GM12874 (cell line): ENCODE results near the gene RAI14.

Experiments
- TF ChIP-seq, protein P1 (sequence below): IDR thresholded peaks from 2 replicates; pipeline ENCODE4 v1.5.1; 2011; ENCODE audit warnings: low read depth, mild to moderate bottlenecking, control low read depth, low read length, moderate library complexity; ENCODE audit not compliant: insufficient read depth

Gene RAI14

DNA sequence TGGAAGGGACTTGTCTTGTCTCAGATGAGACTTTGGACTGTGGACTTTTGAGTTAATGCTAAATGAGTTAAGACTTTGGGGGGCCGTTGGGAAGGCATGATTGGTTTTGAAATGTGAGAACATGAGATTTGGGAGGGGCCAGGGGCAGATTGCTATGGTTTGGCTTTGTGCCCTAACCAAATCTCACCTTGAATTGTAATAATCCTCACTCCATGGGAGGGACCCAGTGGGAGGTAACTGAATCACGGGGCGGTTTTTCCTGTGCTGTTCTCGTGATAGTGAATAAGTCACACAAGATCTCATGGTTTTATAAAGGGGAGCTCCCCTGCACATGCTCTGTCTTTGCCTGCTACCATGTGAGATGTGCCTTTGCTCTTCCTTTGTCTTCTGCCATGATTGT lies 72.1 kb downstream of the RAI14 start:
- TF ChIP-seq, protein P1, sequence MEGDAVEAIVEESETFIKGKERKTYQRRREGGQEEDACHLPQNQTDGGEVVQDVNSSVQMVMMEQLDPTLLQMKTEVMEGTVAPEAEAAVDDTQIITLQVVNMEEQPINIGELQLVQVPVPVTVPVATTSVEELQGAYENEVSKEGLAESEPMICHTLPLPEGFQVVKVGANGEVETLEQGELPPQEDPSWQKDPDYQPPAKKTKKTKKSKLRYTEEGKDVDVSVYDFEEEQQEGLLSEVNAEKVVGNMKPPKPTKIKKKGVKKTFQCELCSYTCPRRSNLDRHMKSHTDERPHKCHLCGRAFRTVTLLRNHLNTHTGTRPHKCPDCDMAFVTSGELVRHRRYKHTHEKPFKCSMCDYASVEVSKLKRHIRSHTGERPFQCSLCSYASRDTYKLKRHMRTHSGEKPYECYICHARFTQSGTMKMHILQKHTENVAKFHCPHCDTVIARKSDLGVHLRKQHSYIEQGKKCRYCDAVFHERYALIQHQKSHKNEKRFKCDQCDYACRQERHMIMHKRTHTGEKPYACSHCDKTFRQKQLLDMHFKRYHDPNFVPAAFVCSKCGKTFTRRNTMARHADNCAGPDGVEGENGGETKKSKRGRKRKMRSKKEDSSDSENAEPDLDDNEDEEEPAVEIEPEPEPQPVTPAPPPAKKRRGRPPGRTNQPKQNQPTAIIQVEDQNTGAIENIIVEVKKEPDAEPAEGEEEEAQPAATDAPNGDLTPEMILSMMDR: no peak

DNA sequence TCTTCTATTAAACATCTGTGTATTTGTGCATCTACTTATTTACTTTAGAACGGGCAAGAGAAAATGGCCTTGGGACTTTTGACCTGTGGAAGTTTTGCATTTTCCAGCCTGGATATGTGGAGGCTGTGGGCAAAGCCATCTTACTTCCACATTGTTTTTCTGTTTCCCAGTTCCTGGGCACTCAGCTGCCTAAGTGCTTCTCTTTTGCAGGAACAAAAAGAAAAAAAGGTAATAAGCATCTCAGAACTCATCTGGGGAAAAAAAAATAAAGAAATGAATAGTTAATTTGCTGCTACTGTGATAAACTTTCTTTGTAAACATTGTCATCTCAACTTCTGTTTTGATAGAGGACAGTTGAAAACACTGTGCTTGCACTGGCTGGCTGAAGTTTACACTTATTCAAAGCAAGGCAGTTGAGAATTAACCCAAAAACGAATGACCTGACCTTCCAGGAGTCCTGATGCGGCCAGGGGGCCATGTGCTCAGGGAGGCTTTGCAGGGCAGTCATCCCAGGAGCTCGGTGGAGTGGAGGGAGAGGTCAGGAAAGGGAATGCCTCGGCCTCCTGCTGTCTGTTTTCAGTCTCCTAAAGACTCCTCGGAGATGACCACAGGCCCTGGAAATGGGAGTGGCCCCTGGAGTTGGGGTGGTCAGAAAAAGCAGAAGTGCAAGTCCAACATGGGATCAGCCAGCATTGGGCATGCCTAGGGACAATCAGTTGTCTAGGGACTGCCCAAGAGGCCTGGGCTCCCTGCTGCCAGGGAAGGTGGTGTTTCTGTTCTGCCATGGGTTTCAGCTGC lies 75.5 kb downstream of the RAI14 start:
- TF ChIP-seq, protein P1: no peak

DNA sequence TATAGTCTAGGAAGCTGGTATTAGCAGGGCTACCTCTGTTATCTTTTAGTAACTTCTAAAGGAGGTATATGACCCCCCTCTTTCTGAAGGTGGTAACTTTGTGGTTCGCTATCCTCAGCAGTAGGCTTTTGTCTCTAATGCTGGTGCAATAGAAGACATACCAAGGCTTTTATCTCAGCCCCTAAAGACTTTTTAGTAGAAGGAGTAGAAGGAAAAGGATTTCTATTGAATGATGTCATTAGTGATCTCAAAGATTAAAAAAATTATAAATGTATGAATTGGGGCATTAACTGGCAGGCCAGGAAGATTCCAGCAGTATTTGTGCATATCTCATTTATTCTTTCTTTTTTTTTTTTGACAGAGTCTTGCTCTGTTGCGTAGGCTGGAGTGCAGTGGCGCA lies 78.2 kb downstream of the RAI14 start:
- TF ChIP-seq, protein P1: no peak

DNA sequence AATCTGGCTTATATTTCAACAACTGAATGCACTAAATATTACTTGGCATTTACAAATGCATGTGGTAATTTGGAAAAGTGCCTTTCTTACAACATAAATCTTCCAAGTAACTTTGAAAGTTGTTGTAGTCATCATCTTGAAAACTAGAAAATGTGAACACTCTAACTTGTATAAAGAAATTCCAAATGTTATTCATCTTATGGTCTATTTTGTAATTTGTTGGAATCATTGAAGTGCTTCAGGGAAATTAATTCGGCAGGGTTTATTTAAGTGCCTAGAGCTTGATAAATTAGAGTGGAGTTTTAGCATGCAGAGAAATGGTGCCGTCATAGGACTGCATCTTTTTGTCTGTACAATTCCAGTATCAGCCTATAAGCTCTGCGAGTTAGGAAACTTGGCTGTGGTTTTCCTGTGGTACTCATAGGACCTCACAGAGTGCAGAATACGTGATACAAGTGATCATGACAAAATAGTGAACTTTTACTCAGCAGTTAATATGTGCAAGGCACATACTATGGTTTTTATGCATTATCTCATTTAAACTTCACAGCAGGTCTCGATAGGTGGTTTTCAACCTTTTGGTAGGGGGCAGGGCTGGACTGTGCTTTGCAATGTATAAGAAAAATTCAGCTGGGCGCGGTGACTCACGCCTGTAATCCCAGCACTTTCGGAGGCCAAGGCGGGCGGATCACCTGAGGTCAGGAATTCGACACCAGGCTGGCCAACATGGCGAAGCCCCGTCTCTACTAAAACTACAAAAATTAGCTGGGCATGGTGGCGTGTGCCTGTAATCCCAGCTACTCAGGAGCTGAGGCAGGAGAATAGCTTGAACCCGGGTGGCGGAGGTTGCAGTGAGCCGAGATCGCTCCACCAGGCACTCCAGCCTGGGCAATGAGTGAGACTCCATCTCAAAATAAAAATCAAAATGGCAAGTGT lies 79.6 kb downstream of the RAI14 start:
- TF ChIP-seq, protein P1: no peak

DNA sequence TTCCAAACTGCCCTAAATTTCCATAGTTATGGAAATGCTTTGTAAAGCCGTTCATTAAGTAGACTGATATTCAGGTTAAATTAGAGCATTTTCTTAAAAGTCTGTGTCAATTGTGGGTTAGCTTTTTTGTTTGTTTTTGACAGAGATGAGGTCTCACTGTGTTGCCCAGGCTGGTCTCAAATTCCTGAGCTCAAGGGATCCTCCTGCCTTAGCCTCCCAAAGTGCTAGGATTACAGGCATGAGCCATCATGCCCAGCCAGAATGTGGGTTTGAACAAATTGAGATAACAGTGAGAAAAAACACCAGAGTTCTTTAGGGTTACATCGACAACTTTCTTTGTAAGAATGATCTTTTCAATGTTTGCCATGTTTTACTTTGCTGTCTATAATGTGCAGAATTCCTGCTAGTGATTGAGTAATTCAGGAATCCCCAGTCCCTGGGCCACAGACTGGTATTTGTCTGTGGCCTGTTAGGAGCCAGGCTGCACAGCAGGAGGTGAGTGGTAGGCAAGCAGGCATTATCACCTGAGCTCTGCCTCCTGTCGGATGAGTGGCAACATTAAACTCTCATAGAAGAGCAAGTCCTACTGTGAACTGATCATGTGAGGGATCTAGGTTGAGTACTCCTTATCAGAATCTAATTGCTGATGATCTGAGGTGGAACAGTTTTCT lies 80.5 kb downstream of the RAI14 start:
- TF ChIP-seq, protein P1: no peak

DNA sequence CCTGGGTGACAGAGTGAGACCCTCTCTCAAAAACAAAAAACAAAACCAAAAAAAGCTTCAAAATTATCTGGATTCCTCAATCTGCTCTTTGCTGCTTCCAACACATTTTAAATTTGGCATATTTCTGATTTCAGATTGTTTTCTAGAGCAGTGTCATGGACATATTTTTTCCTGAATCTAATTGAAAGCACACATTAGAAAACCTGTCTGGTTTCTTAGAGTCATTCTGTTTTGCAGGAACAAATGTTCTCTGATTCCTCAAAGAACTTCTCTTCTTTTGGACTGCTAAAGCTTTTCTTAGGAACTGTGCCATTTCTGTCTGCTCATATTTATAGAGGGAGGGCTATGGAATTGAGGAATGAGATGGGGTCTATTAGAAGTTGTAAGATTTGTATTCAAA lies 81.6 kb downstream of the RAI14 start:
- TF ChIP-seq, protein P1: no peak

DNA sequence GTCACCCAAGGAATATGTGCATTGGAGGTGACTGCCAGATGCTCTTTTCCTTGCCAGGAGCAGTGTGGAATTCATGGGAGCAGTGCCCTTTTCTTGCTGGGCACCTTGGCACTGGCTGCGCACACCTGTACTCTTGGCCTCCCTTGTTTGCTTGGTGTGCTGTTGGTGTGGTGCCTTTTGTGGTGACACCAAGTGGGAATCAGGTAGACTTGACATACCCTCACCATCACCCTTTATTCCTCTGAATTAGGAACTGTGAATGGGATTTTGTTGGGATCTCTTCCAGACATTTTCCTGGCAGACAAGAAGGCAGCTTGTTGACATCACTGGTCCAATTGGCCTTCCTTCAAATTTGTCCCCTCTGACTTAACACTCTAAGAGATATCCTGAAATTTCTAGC lies 82.3 kb downstream of the RAI14 start:
- TF ChIP-seq, protein P1: no peak
